ENCODE measurements around the gene METAP1D.
A peak's percentile ranks its signal among the peaks of the same experiment; 100 is the strongest.
"Not testable (repeated sequence)": the region's sequence is repeated elsewhere in the genome, so short reads cannot be mapped to it uniquely, and the experiment has no call there.

Gene METAP1D

DNA sequence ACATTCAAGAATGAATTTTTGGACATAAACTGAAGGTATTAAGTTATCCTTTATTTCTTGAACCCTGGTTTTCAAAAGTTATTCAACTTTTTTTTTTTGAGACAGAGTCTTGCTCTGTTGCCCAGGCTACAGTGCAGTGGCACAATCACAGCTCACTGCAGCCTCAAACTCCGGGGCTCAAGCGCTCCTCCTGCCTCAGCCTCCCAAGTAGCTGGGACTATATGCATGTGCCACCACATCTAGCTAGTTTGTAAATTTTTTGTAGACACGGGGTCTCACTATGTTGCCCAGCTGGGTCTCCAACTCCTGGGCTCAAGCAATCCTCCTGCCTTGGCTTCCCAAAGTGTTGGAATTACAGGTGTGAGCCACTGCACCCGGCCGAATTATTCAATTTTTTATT, 2.7 kb upstream of the METAP1D start:
- DNase-seq (ENCODE audit: low spot score): not testable (repeated sequence)

- peak; percentile 27 for DNase-seq (ENCODE audit: low spot score)
Measured at GRCh38 chr2:171999161-171999560, 592 bp upstream of the METAP1D start.

DNA sequence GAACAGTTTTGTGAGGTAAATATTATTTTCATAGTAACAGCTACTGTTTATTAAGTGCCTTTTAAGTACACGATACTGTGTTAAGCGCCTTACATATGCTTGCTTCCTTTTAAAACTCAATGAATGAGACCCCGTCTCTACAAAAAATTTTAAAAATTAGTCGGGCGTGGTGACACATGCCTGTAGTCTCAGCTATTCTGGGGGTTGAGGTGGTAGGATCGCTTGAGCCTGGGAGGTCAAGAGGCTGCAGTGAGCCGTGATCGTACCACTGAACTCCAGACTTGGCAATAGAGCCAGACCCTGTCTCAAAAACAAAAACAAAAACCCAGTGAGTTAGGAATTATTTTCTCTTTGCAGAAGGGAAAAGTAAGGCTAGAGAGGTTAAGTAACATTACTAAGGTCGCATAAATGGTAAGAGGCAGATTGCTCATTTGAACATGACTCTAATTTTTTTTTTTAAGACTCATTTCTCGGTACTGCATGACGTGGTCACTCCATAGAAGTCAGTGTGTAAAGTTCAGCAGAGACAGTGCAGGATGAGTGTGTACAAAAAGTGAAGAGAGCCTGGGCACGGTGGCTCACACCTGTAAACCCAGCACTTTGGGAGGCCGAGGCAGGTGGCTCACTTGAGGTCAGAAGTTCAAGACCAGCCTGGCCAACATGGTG, 1.1 kb downstream of the METAP1D start:
- DNase-seq (ENCODE audit: low spot score): no peak

GRCh38 chr2:172007372-172007771, 7.6 kb downstream of the METAP1D start:
- DNase-seq (ENCODE audit: low spot score): no peak

- no peak for DNase-seq (ENCODE audit: low spot score)
Measured at GRCh38 chr2:172009823-172010222, 10.1 kb downstream of the METAP1D start.

DNA sequence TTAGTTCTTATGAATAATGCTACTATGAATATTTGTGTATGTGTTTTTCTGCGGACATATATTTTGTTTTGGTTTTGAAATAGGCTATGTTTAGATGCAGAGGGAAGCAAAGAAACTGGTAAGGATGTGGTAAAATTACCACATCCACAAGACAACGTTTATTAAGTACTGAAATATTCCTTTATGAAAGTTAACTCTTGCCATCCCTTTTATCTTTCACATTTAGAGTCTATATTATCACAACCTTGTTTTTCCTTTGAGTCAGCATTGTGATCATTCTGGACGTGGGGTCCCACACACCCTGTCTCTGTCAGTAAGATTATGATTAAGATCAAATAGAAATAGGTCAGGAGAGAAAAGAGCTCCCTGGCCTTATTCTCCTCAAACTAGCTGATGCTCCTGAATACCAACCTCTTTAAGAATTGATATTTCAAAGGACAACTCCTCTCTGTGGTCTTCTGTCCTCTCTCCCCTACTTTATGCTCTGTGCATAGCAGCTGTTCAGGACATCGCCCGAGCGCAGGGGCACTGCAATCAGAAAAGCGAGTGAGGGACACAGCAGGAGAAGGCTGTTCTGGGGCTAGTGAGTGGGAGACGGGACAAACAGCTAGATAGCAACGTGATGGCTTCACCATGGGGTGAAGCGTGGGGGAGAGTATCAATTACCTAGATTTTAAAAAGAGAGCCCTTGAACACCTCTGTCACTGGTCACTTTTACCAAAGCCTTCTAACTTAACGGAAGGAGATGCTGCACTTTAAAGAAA, 12.2 kb downstream of the METAP1D start:
- DNase-seq (ENCODE audit: low spot score): no peak

DNA sequence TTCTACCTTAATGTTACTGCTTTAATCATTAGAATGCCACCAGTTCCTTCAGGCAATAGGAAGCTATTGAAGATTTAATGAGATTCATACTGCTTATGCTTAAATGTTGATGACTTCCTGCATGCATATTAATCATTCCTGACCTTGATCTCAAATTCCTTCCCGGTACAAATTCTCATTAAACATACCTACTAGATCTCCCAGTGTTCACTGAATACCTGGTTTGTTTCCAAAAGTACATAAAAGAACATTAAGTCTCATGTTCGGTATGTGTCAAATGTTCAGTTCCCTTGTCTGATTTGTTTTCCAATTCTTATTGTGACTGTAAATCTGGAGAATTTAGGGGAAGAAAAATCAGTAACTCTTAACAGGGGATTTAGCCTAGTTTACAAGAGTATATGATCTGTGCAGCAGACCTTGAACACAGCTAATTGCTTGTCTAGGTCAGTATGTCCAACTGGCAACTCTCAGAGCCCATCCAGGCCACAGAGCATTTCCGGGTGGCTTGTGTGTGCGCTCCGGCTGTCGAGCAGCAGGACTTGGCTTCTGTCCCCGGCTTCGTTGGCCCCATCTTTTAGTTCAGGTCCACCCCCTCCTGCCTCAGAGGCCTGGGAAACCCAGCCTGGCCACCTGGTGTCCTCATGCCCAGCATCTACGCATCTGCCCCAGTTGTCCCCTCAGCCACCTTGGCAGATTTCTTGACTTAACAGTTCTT, 13.1 kb downstream of the METAP1D start:
- DNase-seq (ENCODE audit: low spot score): no peak

- DNase-seq (ENCODE audit: low spot score): no peak
Measured at GRCh38 chr2:172013396-172013795, 13.6 kb downstream of the METAP1D start.

DNA sequence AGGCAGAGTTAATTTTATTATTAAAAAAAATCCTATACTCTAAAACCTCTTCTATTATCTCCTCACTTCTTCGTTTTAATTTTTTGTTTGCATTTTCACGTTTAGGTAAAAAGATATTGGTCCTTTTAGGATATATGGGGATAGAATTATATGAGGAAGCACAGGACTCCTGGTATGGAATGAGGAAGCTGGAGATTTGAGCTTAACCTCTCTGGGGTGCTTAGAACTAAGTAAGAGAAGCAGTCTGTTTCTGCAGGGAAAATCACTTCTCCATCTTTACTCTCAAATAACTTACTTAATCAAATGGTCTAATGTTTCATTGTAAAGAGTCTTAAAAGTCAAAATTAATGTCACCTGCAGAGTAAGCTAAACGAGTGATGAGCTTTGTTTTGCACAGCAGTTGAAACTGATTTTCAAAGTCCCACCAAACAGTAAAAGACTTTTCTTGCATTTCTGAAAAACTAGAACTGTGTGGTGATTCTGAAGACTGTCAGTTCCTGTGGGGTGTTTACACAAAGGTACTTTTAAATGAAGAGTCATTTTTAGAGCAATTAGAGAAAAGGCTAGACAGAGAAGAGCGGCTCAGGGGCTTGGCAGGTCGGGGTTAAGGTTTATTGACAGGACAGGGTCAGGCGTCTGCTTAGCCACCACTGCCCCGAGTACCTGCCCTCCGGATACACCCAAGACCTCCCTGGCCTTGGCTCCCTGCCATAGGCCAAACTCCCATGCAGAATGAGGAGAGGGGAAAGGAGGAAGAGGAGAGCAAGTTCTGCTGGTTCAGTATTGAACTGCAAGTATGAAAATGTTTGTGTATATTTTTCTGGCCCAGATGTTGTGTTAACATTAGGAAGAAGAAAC, 21.6 kb downstream of the METAP1D start:
- peak; percentile 42 for DNase-seq (ENCODE audit: low spot score)

- no peak for DNase-seq (ENCODE audit: low spot score)
Measured at GRCh38 chr2:172021955-172022354, 22.2 kb downstream of the METAP1D start.

DNA sequence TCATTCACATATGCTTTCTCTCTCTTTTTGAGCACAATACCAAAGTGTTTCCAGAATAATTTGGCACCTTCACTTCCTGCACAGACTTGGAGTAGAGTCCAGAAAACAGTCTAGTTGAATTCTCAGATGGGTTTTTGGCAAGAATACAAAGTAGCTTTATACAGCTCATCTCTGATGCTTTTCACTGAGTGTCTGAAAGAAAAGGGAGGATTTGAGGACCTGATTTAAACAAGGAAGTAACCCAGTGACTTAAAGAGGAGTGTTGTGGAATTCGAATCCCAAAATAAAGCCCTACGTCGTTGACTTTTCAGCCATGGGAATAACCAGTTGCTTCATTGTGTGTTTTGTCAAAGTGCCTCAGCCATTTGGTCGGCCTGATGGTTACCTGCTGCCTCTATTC, 31.8 kb downstream of the METAP1D start:
- DNase-seq (ENCODE audit: low spot score): no peak

DNA sequence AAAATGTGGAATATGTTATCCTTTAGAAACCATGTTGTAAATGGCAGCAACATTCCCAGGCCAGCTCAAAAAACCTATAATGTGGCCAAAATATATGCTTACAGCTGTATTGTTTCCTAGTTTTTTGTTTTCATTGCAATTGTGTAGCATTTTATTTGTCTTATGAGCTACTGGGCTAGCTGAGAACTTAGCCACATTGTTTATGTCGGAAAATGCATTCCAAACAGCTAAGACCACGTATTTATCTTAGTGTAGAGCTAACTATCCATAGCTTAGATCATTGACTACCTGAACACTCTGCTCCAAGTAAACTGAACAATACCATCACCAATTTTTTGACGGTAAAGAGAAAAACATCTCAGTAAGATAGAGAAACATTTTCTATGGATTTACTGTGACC, 38.4 kb downstream of the METAP1D start:
- DNase-seq (ENCODE audit: low spot score): no peak

DNA sequence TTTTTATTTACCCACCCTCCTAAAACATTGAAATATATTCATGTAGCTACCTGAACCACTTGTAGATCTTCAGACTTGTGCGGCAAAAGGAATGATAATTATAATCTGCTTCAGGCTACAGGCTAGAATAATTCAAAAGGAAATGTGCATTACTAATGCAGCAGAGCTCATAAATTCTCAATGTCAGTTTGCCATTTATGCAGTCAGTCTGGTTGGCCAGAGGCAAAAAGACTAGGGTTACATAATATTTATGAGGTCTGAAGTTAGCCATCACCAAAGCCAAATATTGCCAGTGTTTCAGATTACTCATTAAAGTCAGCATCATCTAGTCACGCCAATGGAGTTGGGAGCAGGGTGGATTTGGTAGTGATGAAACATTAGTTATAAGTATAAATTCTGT, 38.9 kb downstream of the METAP1D start:
- DNase-seq (ENCODE audit: low spot score): no peak

DNA sequence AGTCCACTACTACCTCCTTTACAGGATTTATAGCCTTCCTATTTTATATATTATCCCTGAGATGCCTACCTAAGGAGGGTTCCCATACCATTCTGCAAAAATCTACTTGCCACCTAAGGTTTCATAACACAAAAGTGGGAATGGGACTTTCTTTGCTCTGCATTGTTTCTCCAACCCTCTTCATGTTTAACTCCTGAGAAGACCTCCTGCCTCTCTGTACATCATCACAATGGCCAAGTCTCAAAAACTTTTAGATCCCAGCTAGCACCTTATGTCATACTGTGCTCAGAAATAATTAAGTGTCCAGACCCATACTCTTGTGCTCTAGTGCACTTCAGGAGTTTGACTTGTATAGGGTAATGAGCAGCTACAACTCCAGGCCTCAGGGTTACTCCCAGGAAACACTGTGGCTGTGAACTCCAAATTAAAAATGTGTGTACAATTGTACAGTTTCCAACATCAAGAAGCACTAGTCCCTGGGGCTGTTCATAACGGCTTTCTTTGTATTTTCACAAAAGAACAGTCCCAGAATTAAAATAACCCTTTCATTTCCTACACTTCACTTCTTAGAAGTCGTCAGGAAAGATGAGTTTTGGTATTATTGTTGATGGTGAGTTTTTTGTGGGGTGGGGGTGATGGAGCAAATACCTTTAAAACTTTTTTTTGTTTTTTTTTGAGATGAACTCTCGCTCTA, 39.4 kb downstream of the METAP1D start:
- no peak for DNase-seq (ENCODE audit: low spot score)

GRCh38 chr2:172040311-172040710, 40.6 kb downstream of the METAP1D start:
- no peak for DNase-seq (ENCODE audit: low spot score)

GRCh38 chr2:172046080-172046678, 46.4 kb downstream of the METAP1D start:
- DNase-seq (ENCODE audit: low spot score): no peak

DNA sequence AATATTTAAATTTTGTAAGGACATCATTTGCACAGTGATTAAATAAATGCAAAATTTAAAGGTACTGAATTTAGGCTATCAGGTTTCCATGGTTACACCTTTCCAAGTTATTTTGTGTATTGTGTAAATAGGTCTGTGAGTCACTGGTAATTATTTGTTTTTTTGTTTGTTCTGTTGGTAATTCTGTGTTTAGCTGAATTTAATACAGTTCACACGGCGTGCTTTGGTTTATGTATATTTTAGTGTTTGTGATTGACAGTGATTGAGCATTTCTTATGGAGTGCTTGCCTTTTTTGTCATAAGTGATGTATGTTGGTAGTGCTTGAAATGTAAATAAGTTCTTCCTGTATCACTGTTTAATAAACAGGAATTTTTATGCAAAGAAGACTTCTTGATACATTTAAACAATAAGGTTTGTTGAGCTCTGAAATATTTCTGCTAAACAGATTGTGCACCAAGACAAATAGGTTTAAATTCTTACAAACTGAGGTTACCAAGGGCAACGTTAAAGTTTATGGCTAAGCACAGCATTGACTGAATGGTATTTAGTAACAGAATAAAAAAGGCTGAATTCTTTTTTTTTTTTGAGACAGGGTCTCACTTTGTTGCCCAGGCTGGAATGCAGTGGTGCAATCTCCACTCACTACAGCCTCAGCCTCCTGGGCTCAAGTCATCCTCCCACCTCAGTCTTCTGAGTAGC, 47.3 kb downstream of the METAP1D start:
- DNase-seq (ENCODE audit: low spot score): no peak

DNA sequence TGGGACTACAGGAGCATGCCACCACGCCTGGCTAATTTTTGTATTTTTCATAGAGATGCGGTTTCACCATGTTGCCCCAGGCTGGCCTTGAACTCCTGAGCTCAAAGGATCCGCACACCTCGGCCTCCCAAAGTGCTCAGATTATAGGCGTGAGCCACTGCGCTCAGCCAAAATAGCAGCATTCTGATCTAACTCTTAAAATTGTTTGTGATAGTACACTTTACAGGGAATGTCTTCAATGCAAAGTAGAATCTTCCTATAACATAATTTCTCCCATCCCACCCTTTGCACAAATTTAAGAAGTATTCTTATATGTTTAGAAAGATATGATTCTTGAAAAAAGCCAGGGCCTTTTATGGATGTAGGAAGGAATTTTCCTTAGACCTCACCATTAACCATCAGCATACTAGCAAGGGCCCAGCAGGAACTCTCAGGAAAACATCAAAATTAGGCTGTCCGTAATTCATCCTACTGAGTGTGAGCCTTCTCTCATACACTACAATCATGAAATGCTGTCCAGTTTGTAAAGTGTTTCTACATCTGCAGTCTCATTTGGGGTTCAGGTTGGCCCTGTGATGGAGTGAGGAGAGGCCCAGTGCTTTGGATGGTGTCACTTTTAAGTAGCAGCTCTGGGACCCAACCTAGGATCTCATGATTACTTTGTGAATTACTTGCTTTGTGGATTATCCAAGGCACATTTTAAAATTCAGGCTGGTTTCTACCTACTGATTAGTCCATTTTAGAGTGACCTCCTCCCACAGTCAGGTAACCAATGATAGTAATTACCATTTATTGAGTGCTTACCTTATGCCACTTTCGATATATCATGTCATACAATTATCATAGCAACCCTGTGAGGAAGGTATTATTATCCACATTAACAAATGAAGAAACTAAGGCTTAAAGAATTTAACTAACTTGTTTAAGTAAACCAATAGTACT, 48.1 kb downstream of the METAP1D start:
- DNase-seq (ENCODE audit: low spot score): no peak
